Right ventricle myocardium superior (tissue), 1 donor: ENCODE data around the gene ANKH. TPM values are rescaled to one million over a fixed set of nuclear protein-coding genes. Genes with fewer than 3 reads are reported as not detected.
A peak's percentile ranks its signal among the peaks of the same experiment; 100 is the strongest.

Experiments used
- ATAC-seq: fragments of 200-7000 bp; cut with Tn5 transposase; one replicate; pipeline ENCODE4 v1.9.1; 2020; ENCODE audit warnings: mild to moderate bottlenecking; ENCODE audit not compliant: poor library complexity
- DNase-seq: peaks from one replicate; pipeline ENCODE4 v3.0.0-alpha.2; 2020
- intact Hi-C: fragments of 100-400 bp; cut with DNase I; formaldehyde crosslinking; loops from one replicate; pipeline ENCODE4 v1.11.2; 2022
- microRNA-seq: library from miRNA; unstranded; fragments of <30 nt; microRNA quantifications from one replicate; pipeline ENCODE4 v1.2.0, GENCODE V29; 2020
- total RNA-seq: library from RNA; stranded (reverse); fragmentation: NEBNext Ultra II Directional; extraction: Animal tissue kit (Norgen Biotek cat#: 25700); gene quantifications from one replicate; pipeline ENCODE4 v1.2.1, GENCODE V29; 2021
- donor health status: DM: no; HTN: yes; CAD: no; lungs with severe emphysema.

ANKH gene
- total RNA-seq, 1 donor from 2014 or later, result 144 TPM

GRCh38 chr5:14668181-14668591 lies 203.4 kb downstream of the ANKH start:
- intact Hi-C loops, result no loop called here
- no peak for ATAC-seq
- DNase-seq, result no peak

GRCh38 chr5:14667770-14668169 lies 203.8 kb downstream of the ANKH start:
- ATAC-seq, result no peak
- intact Hi-C loops, result no loop called here
- DNase-seq, result no peak

- ATAC-seq, result no peak
- DNase-seq, result no peak
- intact Hi-C loops, result no loop called here
Measured at GRCh38 chr5:14667290-14667689, 204.3 kb downstream of the ANKH start.

DNA sequence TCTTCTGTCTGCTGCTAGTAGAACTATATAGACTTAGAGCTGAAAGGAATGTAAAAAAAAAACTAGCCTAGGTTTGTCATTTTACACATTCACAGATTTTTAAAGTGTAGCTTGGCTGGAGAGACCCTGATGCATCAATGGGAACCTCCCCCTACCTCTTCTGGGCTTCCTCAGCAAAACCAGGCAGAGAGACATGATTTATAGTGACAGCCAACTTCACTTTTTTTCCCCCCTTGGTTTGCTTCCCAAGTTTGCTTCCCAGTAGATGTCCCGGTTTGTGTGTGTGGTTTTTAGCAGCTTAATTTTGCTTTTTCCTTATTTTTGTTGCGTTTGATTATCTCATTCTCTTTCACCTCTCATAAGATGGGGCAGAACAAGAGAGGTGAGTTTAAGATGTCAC lies 205.2 kb downstream of the ANKH start:
- ATAC-seq, result no peak
- intact Hi-C loops, result no loop called here

GRCh38 chr5:14665949-14666348 lies 205.6 kb downstream of the ANKH start:
- no peak for DNase-seq
- no peak for ATAC-seq
- intact Hi-C loops, result no loop called here

More for the DNA sequence above, 205.2 kb downstream of the ANKH start:
- DNase-seq, result no peak

DNA sequence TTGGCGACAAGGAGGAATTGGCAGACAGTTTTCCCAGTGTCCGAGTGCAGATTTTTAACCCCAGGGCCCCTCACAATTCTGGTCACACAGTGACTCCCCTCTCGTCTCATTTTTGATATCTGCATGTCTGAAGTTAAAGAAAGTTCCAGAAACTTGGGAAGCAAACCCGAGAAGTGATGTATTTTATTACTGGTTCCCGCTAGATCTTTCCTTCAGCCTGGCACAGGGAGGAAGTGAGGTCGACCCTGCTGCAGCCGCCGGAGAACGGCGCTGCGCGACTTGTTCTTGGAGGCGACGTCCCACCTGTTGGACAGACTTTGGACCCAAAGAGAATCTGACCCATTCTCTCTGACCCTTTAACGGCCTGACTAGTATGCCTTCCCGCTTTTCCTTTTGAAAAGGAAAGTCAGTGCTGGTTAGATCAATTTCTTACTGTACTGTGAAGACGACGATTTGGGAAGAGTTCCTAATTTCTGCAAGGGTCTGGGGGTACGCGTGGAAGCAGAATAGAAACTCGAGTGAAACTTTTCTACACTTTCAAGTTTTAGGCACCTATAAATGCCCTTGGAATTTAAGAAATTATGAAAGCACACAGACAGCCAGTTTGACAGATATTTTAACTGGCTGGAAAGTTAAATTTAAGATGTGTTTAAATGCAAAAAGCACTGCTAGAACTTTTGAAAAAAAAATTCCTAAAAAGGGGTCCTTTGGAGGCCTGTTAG lies 206.3 kb downstream of the ANKH start:
- ATAC-seq (no peak), DNase-seq (no peak)
- intact Hi-C loops, result no loop called here

- ATAC-seq, result peak; percentile 98
- intact Hi-C loops, result no loop called here
- peak; percentile 95 for DNase-seq
Measured at GRCh38 chr5:14664270-14665100, 207.1 kb downstream of the ANKH start, which contains the start of gene OTULIN. Gene OTULIN (plus strand): TSS chr5:14664718. CDS start chr5:14664826, 108 bp downstream.

GRCh38 chr5:14663734-14664269 lies 207.8 kb downstream of the ANKH start:
- ATAC-seq, result peak; percentile 42
- DNase-seq, result no peak
- intact Hi-C loops, result no loop called here

DNA sequence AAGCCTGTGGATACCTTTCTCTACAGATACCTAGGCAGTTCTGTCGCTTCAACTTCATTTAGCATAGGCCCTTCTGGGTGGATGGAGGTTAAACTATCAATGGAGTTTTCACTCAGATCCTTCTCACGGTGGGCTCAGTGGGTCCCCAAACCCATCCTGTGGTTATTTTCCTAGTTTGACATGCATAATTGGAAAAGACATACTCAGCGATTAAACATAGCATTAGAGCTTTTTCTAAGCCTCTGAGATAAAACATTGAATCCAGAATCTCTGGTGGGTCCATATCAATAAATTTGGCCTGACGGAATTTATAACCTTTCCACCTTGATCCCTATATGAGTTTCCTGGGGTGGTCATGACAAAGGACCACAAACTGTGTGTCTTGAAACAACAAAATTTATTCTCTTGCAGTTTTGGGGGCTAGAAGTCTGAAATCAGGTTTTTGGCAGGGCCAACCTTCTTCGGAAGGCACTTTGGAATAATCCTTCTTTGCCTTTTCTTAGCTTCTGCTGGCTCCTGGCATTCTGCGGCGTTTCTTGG lies 208.8 kb downstream of the ANKH start:
- intact Hi-C loops, result no loop called here
- no peak for ATAC-seq
- DNase-seq, result no peak

DNA sequence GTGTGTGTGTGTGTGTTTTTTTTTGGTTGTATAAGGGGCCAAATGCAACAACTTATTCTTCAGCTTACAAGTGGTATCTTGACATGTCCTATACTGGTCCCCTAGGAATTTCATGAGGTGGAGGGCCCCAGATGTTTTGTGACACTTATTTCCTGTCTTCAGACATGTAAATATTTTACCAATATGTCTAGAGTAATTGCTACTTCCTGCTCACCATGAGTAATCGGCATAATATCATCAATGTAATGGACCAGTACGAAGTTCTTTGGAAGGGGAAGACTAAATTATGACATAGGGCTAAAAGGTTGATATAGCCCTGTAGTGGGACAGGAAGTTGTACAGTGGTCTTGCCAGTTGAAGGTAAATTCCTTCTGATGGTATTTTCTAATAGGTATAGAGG lies 210.7 kb downstream of the ANKH start:
- intact Hi-C loops, result no loop called here
- ATAC-seq (no peak), DNase-seq (no peak)

- ATAC-seq (no peak), DNase-seq (no peak)
- intact Hi-C loops, result no loop called here
Measured at GRCh38 chr5:14659821-14660607, 211.6 kb downstream of the ANKH start.

GRCh38 chr5:14656898-14657297 lies 214.7 kb downstream of the ANKH start:
- intact Hi-C loops, result no loop called here
- DNase-seq (no peak), ATAC-seq (no peak)

GRCh38 chr5:14655146-14655741 lies 216.3 kb downstream of the ANKH start:
- DNase-seq (no peak), ATAC-seq (no peak)
- intact Hi-C loops, result no loop called here

Small RNAs within 50 kb of the gene (microRNA-seq; reads per million reads assigned to microRNA genes)
- not detected for gene MIR4637

Other genes with a start within 250 kb of the ANKH start
- 23.1 TPM for gene OTULIN, start 207.1 kb downstream of the ANKH start, total RNA-seq